Measurements from ENCODE around the gene WIPF2.

The WIPF2 gene, protein sequence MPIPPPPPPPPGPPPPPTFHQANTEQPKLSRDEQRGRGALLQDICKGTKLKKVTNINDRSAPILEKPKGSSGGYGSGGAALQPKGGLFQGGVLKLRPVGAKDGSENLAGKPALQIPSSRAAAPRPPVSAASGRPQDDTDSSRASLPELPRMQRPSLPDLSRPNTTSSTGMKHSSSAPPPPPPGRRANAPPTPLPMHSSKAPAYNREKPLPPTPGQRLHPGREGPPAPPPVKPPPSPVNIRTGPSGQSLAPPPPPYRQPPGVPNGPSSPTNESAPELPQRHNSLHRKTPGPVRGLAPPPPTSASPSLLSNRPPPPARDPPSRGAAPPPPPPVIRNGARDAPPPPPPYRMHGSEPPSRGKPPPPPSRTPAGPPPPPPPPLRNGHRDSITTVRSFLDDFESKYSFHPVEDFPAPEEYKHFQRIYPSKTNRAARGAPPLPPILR

DNA sequence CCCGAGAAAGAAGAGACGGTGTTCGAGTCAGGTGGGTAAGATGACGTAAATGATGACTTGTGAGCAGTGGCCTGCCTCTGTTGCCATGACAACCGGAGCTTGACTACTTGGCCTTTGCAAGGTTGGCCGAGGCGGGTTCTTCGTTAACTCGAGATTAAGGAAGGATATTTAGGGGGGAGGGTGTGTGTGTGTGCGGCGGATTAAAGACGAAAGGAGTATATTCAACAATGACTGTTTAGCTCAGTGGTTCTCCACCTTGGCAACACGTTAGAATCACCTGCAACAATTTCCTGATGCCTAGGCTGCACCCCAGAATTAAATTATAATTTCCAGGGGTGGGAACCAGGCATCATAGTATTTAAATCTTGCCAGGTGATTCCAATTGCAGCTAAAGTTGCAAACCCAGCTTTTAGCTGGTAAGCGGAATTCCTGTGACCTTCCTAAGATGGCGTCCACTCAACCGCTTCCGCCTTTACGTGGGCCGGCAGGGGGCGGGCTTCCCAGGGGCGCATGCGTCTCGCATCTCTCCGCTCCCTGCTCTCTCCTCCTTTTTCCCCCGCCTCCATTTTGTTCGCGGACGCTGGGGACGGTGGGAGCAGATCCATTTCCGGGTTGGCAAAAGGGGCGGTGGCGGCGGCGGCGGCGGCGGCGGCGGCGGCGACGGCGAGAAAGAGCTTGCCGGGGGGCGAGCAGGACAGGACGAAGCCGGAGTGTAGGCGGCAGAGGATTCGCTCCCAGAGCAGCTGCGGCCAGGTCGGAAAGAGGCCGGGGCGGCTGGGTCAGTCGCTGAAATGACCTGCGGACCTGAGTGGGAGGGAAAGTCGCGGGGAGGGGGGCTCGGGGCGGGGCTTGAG lies at the start of gene WIPF2:
Gene WIPF2, plus strand, starts transcription at position 565 of the 854 bp plus-strand sequence. CDS start 37,156 bp downstream, outside the sequence.
- TF ChIP-seq CTCF (conservative IDR thresholded peaks at IDR 0.05) (no peak; the same call in 1 of the 2 replicates), ZFX (IDR thresholded peaks at IDR 0.05) (no peak)
- H3K27ac ChIP-seq, result peak within 1 kb of the TSS; percentile 74

GRCh38 chr17:40170325-40170724 lies 48.8 kb upstream of the WIPF2 start:
- no peak overlapping the region for H3K27ac ChIP-seq
- TF ChIP-seq ZFX (IDR thresholded peaks at IDR 0.05), result no peak
- TF ChIP-seq CTCF (conservative IDR thresholded peaks at IDR 0.05), result no peak

- no peak overlapping the region for H3K27ac ChIP-seq
- TF ChIP-seq ZFX (IDR thresholded peaks at IDR 0.05) (no peak), CTCF (conservative IDR thresholded peaks at IDR 0.05) (no peak)
Observed at GRCh38 chr17:40171750-40172149, 47.4 kb upstream of the WIPF2 start.

DNA sequence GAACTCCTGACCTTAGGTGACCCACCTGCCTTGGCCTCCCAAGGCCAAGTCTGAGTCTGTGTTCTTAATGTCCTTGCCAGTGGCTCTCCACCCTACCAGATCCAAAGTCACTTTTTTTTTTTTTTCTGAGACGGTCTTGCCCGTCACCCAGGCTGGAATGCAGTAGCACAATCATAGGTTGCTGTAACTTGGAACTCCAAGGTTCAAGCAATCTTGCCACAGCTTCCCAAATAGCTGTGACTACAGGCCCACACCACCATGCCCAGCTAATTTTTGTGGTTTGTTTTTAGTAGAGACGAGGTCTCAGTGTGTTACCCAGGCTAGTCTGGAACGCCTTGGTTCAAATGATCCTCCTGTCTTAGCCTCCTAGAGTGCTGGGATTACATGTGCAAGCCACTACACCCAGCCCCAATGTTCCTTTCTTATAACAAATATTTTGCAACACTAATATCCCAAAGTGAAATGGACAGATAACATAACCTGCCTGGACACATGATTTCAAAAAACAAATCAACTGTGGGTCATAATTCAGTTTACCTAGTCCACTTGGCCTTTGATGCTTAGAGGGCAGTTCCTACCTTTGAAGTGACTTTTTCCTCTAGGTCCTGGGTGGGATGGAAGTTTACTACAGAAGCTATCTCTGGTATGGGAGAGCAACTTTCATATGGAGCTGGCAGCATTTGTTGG lies 45.9 kb upstream of the WIPF2 start:
- no peak for TF ChIP-seq CTCF (conservative IDR thresholded peaks at IDR 0.05)
- no peak for TF ChIP-seq ZFX (IDR thresholded peaks at IDR 0.05)
- no peak overlapping the region for H3K27ac ChIP-seq

DNA sequence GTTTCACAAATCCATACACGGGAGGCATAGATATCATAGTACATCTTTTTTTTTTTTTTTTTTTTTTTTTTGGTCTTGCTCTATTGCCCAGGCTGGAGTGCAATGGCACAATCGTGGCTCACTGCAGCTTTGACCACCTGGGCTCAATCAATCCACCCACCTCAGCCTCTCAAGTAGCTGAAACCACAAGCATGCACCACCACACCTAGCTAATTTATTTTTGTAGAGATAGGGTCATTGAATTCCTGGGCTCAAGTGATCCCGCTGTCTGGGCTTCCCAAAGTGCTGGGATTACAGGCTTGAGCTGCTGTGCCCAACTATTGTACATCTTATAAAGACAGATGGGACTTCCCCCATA lies 45.3 kb upstream of the WIPF2 start:
- TF ChIP-seq CTCF (conservative IDR thresholded peaks at IDR 0.05) (no peak), ZFX (IDR thresholded peaks at IDR 0.05) (no peak)
- H3K27ac ChIP-seq, result no peak overlapping the region

DNA sequence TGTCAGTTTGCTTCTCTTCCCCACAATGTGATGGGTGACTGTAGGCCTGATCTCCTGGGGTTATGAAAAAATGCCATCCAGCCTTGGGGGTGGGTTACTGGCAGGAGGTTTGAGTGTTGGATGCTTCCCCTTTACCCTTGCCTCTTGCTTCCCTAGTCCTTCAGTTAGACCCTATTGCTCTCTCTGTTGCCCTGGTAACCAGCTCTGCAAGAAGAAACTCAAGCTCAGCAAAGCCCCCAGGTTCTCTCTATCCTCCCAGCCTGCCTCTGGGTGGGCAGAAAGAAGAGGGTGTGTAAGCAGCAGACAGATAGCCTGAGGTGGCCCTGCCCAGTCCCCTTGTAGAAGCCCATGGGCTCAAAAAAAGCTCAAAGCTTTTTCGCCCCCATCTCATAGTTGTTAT lies 44.6 kb upstream of the WIPF2 start:
- no peak overlapping the region for H3K27ac ChIP-seq
- TF ChIP-seq CTCF (conservative IDR thresholded peaks at IDR 0.05), result no peak
- no peak for TF ChIP-seq ZFX (IDR thresholded peaks at IDR 0.05)

All from C4-2B (cell line).